Measurements from ENCODE around the gene BRD8.
"Not testable (repeated sequence)": the region's sequence is repeated elsewhere in the genome, so short reads cannot be mapped to it uniquely, and the experiment has no call there.

Gene BRD8

GRCh38 chr5:138160706-138161105 lies 17.7 kb downstream of the BRD8 start:
- DNase-seq: no peak

DNA sequence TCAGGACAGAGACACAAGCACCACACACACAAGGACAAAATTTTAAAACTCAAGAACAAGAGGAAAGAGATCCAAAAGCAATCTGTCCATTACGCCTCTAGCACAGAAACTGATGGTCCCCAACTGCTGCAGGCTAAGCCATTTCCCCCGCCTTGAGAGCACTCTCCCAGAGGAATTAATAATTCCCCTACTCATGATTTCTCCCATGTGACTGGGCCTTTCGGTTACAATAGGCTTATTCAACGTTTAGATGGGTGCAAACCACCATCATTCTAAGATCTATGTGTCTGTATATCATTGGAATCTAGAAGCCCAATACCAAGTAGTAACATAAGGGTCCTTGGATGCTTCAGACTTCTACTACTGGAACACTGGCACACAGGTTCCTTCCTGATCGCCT lies 18.8 kb downstream of the BRD8 start:
- no peak for DNase-seq

DNA sequence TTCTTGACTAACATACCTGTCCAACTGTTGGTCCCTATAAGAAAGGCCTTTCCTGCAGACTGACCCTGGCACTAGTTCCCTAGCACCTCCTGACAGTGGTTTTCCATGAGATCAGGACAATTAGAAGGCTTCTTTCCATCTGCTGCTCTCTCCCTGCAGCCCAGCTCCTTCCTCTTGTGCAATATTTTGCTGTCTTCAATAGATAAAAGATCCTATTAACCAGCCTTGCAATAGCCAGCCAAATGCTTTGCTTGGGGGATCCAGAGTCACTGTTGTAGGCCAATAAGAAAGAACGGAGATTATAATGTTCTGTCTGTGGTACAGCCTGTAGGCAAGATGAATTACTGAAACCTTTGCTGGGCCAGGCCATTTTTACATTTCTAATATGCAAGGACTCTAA lies 20.8 kb downstream of the BRD8 start:
- DNase-seq: no peak

- not testable (repeated sequence) for DNase-seq
Observed at GRCh38 chr5:138155977-138156376, 22.5 kb downstream of the BRD8 start.

- no peak for DNase-seq
Observed at GRCh38 chr5:138149530-138149929, 28.9 kb downstream of the BRD8 start.

DNA sequence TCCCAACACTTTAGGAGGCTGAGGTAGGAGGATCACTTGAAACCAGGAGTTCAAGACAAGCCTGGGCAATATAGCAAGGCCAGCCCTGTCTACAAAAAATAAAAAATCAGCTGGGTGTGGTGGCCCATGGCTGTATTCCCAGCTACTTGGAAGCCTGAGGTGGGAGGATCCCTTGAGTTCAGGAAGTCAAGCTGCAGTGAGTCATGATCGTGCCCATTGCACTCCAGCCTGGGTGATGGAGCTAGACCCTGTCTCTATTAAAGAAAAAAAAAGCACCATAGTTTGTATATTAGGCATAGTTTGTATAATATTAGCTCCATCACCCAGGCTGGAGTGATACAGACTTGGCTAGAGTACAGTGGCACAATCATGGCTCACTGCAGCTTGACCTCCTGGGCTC lies 29.6 kb downstream of the BRD8 start:
- DNase-seq: peak; percentile 28

DNA sequence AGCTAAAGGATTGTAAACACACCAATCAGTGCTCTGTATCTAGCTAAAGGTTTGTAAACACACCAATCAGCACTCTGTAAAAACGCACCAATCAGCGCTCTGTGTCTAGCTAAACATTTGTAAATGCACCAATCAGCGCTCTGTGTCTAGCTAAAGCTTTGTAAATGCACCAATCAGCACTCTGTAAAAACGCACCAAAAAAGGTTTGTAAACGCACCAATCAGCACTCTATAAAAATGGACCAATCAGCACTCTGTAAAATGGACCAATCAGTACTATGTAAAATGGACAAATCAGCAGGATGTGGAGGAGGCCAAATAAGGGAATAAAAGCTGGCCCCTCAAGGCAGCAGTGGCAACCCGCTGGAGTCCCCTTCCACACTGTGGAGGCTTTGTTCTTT lies 34.9 kb downstream of the BRD8 start:
- not testable (repeated sequence) for DNase-seq

GRCh38 chr5:138141734-138142133 lies 36.7 kb downstream of the BRD8 start:
- DNase-seq: no peak

GRCh38 chr5:138140268-138140667 lies 38.2 kb downstream of the BRD8 start:
- no peak for DNase-seq

- DNase-seq: peak; percentile 31
Observed at GRCh38 chr5:138139781-138140090, 38.7 kb downstream of the BRD8 start.

DNA sequence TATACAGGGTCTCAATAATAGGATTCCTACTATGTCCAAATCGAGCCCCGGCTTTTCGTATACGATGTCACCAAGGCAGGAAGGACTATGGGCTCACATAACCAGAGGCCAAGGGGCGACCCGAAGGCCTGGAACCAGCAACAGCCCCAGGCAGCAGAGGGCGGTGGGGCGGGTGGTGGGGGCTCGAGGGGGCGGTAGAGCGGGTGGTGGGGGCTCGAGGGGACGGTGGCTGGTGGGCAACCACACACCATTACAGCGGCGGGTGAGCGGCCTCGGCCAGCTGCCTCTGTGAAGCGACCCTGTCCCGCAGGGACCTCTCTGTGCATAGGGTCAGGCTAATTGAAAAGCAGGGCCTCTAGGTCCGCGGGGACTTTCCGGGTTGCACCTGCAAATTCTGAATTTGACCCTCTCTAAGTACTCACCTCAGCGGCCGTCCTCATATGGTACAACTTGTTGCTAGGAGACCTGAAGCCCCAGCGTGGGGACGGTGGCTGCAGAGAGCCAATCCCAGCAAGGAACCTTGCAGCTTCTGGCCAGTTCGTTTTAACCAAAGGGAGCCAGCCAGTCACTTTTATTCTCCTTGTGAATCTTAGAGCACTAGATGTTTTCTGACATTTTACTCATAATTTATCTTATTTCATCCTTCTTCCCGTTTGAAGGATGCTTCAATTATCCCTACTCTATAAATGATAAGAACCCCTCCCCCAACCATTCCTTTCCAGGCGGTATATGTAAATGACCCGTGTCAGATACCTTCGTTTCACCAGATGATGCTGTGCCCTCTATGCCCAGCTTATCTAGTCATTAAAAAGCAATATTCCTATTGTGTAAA lies 39.3 kb downstream of the BRD8 start, which contains the start of gene NME5:
NME5 (minus strand) TSS at position 480 of the 832 bp plus-strand sequence. CDS start 648 bp downstream, outside the sequence.
- DNase-seq: no peak

- no peak for DNase-seq
Observed at GRCh38 chr5:138132543-138132942, 45.9 kb downstream of the BRD8 start.

DNA sequence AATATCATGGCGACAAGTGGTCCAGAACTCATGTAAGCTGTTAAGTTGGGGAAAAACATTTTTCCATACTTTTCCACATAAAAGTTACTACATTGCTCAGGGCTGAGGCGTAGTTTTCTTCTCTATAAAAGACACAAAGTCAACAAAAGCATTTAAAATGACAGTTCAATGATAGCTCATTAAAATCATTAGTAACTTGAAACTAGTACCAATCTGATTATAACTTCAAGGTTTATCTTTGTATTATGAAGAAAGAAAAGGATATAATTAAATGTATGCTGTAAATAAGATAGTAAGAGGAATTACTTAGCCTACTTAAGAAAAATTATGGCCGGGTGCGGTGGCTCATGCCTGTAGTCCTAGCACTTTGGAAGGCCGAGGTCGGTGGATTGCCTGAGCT lies 49.1 kb downstream of the BRD8 start:
- DNase-seq: no peak

GRCh38 chr5:138128334-138128733 lies 50.1 kb downstream of the BRD8 start:
- no peak for DNase-seq

DNA sequence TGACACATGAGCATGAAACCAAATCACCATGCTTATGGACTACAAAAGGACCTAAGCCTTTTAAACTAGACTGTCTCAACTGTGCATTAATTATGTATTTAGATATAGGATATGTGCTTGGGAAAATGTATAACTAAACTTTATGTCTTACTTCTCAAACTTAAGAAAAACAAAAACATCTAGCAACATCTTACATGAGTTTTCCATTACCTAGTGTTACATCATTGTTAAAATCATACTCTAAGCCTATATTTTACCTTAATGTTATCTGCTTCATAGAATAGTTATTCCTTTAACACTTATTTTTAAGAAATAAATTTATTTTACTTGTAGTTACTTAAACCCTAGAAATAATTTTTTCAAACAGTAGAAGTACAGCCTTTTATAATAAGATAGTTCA lies 63.2 kb downstream of the BRD8 start:
- no peak for DNase-seq

DNA sequence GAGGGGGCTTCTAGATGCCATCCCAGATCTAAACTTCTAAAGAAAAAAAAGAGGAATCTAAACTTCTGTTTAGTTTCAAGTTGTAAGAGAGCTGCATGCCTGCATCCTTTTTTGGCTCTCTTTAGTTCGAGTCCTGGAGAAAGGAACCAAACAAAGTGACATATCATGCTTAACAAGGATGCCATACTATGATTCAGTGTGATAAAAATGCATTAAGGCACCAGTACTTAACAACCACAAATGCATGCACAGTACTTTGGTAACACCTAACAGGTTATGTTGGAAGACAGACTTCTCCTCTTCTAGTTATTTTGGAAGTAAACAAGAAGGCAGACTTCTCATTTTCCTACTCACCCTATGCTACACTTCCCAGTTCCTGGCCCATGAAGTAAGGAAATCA lies 66.5 kb downstream of the BRD8 start:
- no peak for DNase-seq

DNA sequence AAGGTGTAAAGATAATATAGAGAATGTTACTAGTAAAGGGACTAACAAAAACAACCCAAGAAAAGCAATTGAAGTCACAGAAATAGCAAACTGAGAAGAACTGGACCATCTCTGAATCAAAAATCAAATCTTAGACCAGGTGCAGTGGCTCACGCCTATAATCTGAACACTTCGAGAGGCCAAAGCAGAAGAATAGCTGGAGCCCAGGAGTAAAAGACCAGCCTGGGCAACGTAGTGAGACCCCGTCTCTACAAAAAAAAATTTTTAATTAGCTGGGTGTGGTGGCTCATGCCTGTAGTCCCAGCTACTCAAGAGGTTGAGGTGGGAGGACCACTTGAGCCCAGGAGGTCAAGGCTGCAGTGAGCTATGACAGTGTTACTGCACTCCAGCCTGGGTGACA lies 67.2 kb downstream of the BRD8 start:
- DNase-seq: no peak

- no peak for DNase-seq
Observed at GRCh38 chr5:138110266-138110963, 68.0 kb downstream of the BRD8 start.

GRCh38 chr5:138109463-138110265 lies 68.8 kb downstream of the BRD8 start:
- DNase-seq: no peak

DNA sequence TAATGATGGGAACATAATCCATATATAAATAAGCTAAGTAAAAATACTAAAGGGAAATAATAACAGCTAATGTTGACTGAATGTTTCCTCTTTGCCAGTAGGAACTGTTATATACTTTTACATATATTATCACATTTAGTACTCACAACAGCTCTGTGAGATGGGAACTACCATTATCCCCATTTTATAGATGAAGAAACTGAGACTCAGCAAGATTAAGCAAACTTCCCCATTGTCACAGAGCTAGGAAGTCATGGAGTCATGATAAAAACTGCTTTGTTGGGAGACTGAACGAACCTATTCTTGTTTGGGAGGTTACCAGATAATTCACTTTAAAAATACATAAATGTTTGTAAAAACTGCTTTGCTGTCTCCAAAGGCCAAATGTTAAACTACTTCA lies 71.2 kb downstream of the BRD8 start:
- DNase-seq: no peak

- no peak for DNase-seq
Observed at GRCh38 chr5:138105709-138106108, 72.7 kb downstream of the BRD8 start.

- no peak for DNase-seq
Observed at GRCh38 chr5:138103319-138103637, 75.2 kb downstream of the BRD8 start.

DNA sequence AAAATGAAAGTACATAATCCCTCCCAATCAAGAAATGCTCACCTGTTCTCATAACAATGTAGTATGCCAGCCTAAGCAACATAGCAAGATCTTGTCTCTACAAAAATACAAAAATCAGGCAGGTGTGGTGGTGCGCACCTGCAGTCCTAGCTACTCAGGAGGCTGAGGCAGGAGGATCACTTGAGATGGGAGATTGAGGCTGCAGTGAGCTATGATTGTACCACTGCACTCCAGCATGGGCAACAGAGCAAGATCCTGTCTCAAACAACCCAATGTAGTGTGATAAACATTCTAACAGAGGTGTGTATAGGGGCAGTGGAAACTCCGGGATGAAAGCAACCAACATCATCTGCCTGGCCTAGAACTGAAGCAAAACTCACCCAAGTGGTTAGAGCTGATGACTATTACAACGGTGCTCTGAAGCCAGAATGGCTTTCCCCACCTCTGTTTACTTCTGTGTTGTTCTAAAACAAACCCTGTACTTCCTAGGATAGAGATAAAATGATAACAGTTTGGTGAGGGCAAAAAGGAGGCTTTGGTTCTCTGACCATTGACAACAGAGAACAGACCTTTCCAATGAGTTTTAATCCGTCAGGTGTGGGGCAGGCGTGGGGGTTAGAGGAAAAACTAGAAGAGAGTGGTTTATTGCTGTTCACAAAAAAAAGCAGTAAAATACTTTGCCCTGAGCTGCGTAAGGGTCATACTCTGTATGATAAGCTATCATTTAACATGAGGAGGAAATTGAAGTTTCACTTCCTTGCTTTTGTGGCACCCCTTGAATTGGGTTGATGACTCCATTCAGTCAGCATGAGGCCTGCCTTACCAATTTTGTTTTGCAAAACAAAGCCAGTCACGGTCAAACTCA lies 75.7 kb downstream of the BRD8 start:
- peak; percentile 62 for DNase-seq

Measured in inflammatory macrophage treated with lipopolysaccharide for 4 hours (primary cell).